NCI-H1436 (cell line): Measurements from ENCODE around the gene DDX3X.
A peak's percentile ranks its signal among the peaks of the same experiment; 100 is the strongest.
"Not testable (repeated sequence)": the region's sequence is repeated elsewhere in the genome, so short reads cannot be mapped to it uniquely, and the experiment has no call there.

ENCODE experiments used
- DNase-seq: peaks from one replicate; lab custom pipeline; 2025; lab: John Stamatoyannopoulos, UW

Gene DDX3X

DNA sequence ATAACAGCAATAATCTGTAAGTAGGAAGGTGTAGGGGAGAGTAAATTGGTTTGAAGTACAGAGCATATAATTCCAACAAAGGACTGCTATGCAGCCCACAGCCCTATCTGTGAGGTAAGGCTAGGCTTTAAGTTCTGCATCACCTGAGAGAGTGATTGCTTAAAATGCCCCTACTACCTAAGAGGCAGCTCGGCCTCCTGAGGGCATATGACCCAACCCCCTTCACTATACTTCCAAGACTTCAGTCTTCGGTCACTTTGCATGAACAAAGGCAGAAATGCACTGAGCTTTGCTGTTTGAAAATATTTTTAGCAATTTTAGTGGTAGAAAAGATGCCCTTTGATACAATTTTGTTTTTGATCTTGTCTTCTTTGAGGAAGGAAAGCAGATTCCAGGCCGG lies 4.9 kb upstream of the DDX3X start:
- no peak for DNase-seq

DNA sequence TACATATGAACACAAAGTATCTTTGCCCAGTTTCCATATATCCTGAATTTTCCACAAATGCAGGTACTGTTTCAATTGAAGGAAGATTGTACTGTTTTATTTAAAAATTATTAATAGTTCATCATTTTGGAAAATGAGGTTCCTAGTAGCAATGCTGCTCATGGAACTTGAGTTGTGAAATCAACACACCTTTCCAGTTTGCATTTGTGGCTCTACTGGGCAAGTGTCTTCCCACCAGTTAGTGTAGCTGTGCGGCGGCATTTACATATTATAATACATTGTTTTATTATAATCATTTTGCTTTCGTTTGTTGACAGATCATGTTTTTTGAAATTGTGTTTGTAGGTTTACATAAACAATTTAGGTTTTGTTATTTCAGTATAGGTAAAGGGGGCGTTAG lies 2.0 kb upstream of the DDX3X start:
- no peak for DNase-seq

DNA sequence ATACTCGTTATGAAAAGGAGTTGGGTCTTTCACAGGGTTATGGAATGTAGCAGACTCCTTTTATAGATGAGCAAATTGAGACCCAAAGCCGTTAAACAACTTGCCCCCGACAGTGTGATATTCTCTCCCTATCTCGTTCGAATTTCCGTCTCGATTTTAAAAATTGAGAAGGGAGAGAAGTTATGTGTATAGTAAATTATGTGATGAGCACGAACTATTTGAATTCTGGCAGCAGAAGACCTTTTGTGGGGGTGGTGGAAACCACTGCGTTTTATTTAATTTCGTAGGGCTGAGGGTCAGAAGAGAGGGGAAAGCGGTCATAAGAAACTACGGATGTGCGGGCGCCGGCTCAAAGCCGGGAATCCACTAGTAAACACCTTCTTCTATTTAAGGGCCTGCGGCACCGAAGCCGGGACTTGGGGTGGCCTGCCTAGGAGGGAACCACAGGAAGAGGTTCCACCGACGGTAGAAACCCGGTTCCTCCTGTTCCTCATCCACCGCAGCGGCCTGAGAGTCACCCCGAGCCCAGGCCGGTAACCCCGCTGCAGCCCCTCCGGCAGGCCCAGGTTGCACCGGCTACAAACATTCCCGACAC lies 1.5 kb upstream of the DDX3X start:
- no peak for DNase-seq

DNA sequence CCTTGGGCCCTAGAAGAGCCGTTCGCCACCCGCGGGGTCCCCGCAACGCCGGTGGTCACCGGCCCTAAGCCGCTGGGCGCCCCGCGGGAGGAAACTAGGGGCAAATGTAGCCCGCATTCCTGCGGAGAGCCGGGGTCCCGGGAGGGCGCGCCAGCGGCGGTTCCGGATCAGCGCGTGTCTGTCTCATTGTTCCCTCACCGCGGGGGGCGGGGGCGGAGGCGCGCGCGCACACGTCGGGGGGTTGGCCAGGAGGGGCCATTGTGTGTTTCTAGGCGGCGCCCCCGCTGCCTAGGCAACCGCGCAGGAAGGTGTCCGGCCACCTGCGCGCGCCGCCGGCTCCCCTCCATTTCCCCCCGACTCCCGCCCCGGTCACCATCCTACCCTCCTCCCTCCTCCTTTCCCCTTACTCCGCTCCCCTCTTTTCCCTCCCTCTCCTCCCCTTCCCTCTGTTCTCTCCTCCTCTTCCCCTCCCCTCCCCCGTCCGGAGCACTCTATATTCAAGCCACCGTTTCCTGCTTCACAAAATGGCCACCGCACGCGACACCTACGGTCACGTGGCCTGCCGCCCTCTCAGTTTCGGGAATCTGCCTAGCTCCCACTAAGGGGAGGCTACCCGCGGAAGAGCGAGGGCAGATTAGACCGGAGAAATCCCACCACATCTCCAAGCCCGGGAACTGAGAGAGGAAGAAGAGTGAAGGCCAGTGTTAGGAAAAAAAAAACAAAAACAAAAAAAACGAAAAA lies 789 bp upstream of the DDX3X start:
- DNase-seq, result peak; percentile 87

DNA sequence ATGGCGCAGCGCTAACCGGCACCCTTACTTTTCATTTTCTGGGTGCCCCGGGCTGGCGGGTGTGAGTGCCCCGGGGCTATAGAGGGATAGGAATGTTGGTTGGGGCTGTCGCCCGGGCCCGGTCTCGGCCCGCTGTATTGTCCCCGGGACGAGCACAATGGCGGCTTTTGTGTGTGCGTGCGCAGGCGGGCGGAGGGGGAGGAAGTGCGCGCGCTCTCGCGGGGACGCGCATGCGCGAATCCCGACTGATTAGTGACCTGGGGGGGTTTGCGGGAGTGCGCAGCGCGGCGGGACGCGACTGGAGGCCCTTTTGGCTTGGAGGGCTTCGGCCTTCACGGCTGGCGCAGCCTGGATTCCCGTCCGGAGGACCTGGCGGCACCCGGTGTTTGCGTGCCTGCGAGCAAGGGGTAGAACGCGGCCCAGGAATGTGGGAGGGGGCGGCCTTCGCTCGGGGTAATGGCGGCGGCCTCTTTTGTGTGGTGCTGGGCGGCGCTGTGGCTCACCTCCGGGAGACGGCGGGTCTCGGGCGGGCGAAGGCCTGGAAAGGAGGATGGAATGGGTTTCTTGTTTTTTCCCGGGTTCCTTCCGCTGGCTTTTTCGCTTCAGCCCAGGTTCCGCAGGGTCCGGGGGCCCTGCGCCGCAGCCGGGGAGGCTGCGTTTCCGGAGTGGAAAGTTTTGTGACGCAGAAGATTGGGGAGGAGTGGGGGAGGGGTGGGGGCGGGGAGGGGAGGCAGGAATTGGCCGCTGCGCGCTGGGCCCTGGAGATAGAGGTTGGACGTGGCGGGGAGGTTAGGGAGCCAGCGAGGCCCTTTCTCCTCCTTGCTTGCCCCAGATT lies 618 bp downstream of the DDX3X start:
- DNase-seq, result peak; percentile 58

DNA sequence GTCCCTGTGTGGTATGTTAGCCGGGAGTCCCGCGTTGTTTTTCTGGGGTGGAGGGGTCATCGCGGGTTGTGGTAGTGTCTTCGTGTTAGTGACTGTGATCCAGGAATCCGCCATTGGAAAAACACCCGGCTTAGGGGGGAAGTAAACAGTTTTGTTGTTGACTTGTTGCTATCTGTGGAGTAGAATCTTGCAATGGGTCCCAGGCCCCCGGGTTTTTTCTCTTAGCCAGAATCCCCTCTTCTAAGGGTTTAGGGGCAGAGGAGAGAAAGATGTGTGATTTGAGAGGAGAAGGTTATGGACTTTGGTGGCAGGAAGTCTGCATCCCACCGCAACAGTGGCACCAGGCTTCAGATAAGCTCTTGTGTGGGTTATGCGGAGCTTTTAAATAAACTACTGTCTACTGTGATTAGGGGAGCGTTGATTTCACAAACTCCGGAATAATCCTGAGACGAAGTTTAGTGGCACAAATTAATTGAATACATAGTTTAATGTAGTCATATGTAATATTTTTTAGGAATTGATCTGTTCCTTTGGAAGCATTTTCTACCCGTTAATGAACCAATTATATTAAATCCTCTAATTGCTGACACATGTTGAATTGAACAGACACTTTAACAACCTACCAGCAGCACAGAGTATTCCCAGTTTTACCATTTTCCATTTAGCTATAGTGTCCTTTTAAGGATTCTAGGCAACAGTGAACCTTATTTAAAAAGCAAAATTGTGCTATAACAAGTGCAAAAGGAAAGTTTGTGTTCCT lies 1.4 kb downstream of the DDX3X start:
- DNase-seq, result no peak

DNA sequence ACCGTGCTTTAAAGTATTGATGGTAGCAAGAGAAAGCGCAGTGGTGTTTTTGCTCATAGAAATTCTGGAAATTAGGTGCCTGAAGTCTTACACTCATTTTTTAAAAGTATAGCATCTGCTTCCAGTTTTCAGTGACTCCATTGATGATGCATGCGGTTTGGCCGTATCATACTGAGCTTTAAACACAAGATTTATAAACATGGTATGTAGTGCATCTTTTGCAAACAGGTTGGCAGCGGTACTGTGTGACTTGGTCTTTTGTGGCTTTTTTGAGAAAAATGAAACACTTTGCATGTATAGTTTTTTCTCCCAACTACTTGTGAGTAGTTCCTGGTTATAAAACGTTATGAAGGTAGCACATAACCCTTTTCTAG lies 2.0 kb downstream of the DDX3X start:
- DNase-seq, result no peak

DNA sequence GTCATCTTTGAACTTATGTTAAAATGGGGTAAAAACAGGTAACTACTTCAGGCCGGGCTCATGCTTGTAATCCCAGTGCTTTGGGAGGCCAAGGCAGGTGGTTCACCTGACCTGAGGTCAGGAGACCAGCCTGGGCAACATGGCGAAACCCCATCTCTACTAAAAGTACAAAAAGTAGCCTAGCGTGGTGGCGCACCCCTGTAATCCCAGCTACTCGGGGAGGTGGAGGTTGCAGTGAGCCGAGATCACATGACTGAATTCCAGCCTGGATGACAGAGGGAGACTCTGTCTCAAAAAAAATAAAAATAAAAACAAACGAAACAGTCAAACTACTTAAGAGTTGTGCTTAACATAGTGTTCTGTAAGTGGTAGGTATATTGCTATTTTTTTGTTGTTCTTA lies 2.5 kb downstream of the DDX3X start:
- DNase-seq, result no peak

DNA sequence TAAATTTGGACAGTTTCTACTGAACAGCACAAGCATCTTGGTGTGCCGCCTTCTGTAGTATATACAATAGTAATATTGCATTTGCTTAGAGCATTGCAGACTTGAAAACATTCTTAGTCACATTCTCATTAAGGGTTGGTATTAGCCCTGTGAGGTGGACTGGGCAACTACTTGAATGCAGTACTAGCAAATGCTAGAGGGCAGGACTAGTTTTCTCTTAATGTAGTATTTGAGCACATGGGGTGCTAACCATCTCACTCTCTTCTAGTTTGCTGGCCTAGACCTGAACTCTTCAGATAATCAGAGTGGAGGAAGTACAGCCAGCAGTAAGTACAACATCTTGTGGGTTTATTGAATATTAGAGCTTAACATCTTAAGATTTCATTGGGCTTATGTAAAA lies 3.2 kb downstream of the DDX3X start:
- DNase-seq, result no peak

DNA sequence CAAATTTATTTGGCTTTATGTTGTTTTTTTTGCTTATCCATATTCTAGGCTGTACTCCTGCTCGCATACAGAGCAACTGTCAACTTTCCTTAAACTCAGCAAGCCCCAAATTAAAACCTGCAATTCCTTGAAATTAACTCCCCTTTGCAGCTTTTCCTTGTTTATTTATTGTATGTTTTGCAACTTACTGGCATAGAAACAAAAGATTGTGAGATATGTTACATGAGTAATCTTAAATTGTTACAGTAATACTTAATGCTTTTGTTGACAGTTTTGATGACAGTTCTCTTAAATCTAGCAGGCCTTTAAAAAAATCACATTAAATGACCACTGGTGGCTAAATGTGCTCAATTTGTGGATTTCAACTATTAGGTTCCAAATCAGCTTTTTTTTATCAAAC lies 4.5 kb downstream of the DDX3X start:
- DNase-seq, result no peak

DNA sequence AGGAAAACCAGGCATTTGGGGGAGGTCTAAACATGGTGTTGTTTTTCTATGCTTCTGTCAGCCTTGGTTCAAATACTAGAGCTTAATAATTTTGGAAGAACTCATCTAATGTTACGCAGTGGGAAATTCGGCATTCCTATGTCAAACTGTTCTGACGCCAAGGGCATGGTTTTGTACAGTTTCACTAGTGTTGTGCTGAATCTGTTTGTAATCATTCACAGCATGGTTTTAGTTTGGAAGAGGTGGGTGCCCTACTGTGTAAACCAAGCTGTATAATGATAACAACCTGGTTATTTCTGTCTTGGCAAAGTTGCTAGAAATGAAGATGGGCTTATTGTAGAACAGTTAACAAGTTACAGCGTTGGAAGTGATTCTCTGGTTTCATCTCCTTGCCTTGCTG lies 5.2 kb downstream of the DDX3X start:
- DNase-seq, result no peak

DNA sequence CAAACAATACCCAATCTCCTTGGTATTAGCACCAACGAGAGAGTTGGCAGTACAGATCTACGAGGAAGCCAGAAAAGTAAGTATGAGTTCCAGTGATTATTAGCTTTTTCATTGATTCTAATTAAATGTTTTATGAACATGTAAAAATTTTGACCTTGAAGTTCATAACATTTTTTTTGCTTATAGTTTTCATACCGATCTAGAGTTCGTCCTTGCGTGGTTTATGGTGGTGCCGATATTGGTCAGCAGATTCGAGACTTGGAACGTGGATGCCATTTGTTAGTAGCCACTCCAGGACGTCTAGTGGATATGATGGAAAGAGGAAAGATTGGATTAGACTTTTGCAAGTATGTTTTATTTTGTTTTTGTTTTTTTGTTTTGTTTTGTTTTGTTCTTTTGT lies 10.1 kb downstream of the DDX3X start:
- no peak for DNase-seq

DNA sequence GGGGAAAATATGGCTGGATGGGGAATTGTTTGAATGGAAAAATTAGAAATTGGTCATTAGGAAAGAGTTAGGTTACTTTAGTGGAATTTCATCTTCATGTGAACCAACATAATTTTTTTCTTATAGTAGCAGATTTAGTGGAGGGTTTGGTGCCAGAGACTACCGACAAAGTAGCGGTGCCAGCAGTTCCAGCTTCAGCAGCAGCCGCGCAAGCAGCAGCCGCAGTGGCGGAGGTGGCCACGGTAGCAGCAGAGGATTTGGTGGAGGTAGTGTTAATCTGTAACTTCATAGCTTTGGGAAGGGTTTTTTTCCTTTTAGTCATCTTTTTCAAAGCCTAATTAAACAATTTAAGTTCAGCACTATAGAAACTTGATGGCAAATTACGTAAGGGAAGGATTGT lies 13.2 kb downstream of the DDX3X start:
- DNase-seq, result no peak

DNA sequence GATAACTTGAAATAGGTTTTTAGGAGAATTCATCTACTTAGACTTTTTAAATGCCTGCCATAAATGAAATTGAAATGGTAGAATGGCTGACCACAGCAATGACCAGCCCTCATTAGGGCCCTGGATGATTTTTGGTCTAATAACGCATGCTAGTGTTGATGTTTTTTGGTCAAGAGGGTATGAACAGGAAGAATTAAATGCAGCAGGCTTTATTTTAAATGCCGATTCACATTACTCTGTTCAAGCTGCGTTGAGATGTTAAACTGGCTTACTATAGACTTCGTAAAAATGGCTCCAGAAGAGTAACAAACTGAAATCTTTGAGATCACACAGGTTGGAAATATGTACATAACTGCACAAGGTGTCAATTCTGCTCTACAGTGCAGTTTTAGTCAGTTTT lies 14.6 kb downstream of the DDX3X start:
- no peak for DNase-seq

DNA sequence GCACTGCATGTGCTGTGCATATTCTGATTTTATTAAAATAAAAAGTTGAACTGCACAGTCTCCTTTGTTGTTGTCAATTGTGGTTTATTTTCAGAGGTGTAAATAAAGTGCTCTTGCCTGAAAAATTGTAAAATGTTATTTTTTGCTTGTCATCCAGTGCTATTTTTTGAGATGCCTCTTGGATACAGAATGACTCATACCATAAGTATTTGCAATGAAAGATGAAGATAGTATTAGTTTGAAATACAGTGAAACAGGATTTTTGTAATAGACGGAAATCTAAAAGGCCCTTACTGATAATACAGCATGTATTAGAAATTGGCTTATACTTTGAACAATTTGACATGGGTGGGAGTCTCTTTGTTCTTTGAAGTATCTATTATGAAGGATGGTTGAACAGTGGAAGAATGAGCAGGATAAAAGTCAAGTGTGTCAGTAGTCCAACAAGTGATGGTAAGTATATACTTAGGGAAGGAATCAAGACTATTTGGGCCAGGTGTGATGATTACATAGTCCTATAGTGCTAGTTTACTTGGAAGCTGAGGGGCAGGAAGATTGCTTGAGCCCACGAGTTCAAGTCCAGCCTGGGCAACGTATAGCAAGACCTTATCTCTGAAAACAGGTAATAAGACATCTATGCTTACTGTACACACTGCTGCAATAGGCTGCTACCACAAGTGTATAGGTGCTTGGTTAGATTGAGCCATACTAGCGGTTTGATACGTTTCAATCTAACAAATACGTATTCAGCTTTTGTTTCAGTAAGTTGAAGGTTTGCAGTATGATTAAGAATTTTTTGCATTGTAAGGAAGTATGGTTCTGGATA lies 16.4 kb downstream of the DDX3X start:
- no peak for DNase-seq

DNA sequence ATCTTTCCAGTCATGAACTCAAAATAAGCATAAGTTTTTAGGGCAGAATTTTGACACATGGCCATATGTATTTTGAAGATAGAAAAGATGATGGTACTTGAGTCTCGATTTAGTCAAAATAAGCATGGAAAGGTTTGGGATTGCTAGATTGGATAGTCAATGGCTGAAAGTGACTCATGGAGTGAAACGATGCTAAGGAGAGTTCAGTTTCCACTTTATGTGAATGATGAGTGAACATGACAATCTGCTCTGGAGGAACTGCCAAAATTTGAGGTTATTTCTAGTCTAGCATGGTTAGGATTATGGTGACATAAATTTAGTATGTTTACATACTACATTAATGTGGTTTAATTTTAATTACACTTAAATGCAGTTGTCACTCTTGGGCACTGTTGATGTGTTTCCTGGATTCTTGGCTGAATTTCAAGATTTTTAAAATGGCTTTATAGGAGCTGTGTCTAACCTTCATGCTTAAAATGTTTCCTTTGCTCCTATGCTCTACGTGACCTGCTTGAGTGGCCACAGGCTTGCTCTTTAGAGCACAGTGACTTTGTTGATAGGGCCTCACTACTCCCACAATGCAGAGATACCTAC lies 17.1 kb downstream of the DDX3X start:
- no peak for DNase-seq

DNA sequence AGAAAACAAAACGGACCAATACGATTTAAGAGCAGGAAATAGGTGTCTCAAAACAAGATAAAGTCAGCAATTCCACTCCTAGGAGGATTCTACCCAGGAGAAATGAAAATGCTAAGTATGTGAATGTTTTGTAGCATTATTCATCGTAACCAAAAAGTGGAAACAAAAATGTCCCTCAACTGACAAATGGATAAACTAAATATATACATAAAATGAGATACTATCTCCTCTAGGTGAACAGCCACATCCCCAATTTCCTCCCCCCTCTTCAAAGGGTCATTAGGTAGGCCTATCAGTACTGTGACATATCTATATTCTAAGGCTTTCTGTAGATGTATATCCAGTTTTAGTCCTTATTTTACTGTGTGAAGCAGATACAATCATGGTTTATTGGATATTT lies 18.0 kb downstream of the DDX3X start:
- no peak for DNase-seq

DNA sequence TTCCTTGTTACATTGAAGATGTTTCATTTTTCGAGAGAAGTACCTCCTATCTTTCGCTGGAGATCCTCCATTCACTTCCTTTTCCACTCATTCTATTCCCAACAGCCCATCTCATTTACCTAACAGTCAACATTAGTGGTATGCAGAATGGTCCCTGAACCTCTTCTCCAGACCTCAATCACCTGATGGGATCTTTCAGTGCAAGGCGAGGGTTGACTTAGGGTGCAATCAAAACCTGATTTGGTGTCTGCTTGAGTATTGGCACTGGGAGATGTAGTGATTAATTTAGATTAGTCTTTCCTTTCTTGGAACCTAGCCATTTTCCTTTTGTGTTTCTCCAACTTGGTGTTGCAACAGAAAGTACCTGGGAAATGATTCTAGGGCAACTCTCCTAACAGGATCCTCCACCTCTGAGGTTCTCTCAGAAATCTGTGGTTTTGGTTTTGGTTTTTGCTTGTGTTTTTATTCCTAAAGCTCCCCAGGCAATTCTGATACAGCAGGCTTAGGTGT lies 18.4 kb downstream of the DDX3X start:
- no peak for DNase-seq

DNA sequence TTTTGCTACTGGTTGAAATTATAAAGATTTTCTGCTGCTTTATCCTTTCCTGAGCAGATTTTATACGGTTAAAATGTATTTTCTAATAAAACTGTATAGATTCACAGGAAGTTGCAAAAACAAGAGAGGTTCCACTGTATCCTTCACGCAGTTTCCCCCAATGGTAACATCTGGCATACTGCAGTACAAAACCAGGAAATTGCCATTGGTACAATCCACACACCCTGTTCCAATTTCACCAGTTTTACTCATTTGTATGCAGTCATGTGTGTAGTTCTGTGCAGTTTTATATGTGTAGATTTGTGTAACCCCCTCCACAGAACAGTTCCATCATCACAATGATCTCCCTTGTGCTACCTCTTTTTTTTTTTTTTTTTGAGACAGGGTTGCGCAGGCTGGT lies 20.0 kb downstream of the DDX3X start:
- DNase-seq, result no peak

DNA sequence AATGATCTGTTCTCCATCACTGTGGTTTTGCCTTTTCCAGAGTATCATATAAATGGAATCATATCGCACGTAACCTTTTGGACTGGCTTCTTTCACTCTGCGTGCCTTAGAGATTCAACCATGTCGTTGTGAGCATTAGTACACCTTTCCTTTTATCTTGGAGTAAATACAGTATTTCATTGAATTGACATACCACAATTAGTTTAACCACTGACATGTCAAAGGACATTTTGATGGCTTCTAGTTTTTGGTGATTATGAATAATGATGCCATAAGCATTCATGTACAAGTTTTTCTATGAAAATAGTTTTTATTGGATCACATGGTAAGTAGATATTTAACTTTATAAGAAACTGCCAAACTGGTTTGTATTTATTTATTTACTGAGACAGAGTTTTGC lies 35.2 kb downstream of the DDX3X start:
- DNase-seq, result no peak

DNA sequence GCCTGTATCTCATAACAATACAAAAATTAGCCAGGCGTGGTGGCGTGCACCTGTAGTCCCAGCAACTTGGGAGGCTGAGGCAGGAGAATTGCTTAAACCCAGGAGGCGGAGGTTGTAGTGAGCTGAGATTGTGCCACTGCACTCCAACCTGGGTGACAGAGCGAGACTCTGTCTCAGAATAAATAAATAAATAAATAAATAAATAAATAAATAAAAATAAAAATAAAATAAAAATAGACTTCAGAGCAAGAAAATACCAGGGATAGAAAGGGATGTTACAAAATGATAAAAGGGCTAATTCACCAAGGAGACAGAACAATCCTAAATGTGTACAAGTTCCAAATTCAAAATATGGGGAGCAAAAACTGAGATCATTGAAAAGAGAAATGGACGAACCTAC lies 37.6 kb downstream of the DDX3X start:
- DNase-seq, result not testable (repeated sequence)
